Activated CD4-positive, CD25-positive, alpha-beta regulatory T cell treated with anti-CD3 and anti-CD28 coated beads, Interleukin-2, amount 50 U/mL, for 72 hours (primary cell): ENCODE results near the gene FOSL1.

Experiments used
- DNase-seq: peaks from one replicate; pipeline ENCODE4 v3.0.0; 2021

The FOSL1 gene

DNA sequence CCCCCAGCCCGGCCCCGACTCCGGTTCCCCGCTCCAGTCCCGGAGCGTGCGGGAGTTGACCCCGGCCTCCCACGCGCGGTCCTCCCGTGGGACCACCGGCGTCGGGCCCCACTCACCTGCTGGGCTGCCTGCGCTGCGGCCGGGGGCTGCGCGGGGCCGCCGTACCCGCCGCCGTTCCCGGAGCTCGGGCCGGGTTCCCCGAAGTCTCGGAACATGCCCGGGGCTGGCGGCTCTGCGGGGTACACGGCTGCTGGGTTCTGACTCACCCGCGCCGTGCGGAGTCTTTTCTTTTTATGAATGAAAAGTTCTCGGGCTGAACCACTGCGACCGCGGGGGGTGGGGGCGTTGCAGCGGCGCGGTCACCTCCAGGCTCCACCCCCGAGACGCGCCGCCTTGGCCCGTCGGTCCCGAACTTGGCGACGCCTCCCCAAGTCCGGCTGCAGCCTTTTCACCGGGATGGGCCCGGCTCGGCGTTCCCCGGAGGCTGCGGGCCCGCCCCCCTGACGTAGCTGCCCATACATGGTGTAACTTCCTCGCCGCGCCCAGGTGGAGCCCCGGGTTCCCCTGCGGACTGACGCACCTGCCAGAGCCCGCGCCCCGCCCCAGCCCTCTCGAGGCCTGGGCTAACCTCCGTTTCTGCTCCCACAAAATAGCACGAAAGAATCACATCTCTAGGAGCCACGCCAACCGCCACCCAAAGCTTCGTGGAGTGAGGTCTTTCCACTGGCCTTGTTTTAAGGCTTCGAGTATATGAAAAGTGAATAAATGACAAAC is at the start of gene FOSL1:
FOSL1 (minus strand) TSS at position 264 of the 774 bp plus-strand sequence; CDS start at position 215, 49 bp downstream.
- DNase-seq = peak; percentile 94

DNA sequence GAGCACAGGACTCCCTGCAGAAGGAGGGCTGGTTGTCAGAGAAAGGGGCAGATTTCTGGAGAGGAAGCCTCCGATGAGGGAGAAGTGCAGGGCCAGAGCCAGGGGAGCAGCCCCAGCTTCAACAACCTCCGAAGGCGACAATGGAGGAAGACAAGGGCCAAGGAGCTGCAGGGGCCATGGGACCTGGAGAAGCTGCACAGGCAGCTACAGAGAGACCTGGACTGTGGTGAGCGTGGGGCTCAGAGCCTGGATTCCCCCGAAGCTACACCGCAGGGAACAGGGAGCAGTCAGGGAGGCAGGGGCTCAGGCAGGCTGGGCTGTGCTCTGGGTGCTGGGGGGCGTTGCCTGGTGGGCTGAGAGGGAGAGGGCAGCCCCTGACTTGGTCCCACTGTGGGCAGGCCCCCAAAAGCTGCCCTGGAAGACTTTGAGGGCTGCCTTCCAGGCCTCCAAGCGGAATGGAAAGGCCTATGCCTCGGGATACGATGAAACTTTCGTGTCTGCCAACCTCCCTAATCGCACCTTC is 47.5 kb upstream of the FOSL1 start:
- no peak for DNase-seq

DNA sequence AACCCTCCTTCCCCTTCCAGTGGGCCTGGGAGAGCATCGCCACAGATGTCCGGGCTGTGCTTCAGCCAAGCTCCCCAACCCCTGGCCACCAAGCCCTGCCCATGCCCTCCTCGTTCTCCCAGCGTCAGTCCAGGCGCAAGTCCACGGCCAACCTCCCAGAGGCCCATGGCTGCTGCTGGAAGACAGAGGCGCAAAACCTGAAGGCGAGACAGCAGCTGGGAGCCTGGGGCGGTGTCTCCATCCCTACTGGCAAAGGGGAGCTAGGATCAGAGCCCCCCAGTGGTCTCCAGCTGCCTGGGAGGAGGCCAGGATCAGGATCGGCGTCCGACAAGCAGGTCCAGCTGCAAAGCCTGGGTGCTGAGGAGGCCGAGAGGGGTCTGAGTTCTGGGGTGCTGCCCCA is 46.9 kb upstream of the FOSL1 start:
- no peak for DNase-seq

DNA sequence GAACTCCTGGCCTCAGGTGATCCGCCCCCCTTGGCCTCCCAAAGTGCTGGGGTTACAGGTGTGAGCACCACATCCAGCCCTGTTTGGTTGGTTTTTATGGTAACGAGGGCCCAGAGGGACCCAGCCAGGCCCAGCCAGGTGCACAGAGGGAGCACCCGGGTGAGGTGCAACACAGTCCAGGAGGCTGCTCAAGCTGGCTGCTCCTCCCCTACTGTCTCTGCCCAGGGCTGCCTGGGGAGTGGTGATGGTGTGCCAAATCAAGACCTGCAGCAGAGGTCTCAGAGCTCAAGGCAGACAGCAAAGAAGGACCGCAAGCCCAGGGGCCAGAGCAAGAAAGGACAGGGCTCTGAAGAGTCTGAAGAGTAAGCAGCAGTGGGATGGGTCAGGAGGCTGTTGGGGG is 46.5 kb upstream of the FOSL1 start:
- no peak for DNase-seq

DNA sequence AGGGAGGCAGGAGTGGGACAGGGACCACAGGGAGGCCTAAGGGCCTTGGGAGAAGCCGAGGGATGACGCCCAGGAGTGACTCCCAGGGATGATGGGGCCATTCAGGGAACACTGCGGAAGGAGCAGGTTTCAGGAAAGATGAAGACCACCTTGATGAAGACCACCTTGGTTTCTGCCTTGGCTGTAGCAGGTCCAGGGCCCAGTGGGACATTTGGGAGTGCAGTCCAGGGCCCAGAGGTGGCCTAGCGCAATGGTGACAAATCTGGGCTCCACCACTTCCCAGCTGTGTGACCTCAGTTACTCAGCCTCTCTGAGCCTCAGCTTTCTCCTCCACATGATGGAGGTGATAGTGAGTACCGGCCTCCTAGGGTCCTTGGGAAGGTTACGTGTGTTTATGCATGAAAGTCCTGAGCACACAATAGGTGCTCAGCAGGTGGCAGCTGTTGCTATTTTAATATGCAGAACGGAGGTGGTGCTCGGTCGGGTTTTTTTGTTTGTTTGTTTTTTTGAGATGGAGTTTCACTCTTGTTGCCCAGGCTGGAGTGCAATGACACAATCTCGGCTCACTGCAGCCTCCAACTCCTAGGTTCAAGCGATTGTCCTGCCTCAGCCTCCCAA is 45.9 kb upstream of the FOSL1 start:
- DNase-seq = no peak

DNA sequence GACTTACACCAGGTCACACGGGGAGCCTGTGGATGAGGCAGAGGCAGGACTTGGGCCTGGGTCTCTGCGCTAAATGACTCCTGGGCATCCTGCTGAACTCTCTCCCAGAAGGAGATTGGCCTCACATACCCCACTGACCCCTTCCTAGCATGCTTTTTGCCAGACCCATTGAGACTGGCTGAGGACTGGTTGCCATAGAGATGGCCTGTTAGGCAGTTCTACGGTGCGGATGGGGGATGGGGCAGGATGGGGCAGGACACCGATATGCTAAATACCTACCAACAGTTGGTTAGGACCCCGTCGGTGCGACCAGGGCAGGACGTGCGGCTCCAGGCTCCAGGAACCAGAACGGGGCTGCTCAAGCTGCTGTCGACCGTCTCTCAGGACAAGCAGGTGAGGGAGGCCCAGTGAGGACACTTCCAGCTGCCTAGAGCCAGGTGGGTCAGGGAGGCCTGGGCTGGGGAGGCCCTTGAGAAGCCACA is 45.3 kb upstream of the FOSL1 start, which contains the start of gene TSGA10IP:
TSGA10IP (plus strand) TSS at position 51 of the 482 bp plus-strand sequence; CDS start at position 247, 196 bp downstream.
- no peak for DNase-seq

DNA sequence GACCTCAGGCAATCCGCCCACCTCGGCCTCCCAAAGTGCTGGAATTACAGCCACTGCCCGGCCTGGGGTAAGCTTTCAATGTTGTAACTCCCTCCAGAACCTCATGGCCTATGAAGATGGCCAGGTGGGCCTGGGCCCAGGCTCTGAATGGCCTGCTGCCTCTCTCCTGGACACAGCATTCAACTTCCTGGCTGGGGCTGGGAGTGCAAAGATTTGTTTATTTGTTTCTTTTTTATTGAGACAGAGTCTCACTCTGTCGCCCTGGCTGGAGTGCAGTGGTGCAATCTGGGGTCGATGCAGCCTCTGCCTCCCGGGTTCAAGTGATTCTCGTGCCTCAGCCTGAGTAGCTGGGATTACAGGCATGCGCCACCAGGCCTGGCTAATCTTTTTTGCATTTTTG is 44.6 kb upstream of the FOSL1 start:
- DNase-seq = no peak

DNA sequence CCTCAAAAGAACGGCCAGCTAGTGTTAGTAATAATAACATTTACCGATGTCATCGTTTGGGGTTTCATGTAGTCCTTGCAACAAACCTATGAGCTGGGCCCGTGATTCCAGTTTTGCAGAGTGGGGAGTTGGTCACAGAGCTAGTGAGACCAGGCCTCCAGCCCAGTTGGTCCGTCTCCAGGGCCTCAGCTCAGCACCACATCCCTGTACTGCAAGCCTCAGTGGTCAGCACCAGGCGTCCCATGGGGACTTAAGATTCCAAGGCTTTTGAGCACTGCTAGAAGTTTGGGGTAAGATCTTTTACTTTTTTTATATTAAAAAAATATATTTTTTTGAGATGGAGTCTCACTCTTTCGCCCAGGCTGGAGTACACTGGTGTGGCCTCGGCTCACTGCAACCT is 44.0 kb upstream of the FOSL1 start:
- no peak for DNase-seq

DNA sequence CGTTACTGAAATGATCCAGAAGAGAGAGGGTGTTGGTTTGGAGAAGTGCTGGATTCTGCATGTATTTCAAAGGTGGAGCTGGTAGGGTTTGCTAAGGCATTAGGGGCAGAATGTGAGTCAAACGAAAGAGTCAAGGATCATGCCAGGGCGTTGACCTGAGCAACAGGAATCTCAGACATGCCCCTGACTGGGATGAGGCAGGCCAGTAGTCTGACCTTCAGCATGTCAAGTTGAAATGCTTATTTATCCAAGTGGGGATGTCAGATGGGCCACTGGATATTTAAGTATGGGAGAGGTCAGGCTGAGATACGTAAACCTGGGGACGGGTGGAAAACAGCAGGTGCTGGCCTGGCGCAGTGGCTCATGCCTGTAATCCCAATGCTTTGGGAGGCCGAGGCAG is 42.3 kb upstream of the FOSL1 start:
- no peak for DNase-seq

DNA sequence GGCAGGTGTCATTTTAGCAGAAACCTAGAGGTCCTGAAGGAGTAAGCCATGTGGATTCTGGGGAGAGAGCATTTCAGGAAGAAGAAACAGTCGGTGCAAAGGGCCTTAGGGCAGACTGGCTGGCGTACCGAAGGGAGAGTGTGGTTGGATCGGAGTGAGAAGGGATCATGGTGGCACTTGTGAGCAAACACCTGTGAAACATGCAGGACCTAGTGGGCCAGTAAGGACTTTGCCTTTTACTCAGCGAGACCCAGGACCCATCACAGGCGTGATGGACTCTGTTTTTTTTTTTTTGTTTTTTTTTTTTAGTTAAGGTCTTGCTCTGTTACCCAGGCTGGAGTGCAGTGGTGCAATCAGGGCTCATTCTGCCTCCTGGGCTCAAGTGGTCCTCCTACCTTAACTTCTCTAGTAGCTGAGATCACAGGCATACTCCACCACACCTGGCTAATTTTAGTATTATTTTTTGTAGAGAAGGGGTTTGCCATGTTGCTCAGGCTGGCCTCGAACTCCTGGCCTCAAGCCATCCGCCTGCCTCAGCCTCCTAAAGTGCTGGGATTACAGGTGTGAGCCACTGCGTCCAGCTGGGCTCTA is 41.6 kb upstream of the FOSL1 start:
- no peak for DNase-seq

DNA sequence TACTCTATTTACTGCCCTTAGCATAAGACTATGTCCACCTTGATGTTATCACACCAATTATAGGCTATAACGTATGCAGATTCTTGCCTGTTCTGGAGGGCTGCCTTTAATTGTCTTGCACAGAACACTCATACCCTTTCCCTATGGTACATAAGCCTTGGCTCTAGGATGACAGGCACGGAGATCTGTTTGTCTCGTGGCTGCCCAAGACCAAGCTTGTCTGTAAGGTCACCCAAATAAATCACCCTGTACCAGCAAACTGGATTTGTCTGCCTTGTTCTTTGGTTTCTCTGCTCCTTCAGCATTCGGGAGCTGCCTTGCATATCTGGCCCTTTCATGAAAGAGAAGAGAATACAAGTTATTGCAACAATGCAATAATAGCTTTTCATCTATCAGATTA is 37.6 kb upstream of the FOSL1 start:
- DNase-seq = no peak

DNA sequence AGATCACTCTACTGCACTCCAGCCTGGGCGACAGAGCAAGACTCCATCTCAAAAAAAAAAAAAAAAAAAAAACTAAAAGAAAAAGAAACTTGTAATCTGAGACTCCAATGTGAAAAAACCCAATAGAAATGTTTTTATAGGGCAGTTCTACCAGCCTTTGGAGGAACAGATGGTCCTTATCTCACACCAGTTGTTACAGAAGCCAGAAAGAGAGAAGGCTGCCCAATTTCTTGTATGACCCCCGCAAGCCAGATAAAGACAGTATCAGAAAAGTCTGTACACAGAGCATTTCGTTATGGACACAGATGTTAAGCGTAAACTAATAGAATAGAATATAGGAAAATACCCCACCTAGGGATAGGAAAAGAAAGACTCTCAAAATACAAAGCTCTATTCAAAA is 33.8 kb upstream of the FOSL1 start:
- no peak for DNase-seq

DNA sequence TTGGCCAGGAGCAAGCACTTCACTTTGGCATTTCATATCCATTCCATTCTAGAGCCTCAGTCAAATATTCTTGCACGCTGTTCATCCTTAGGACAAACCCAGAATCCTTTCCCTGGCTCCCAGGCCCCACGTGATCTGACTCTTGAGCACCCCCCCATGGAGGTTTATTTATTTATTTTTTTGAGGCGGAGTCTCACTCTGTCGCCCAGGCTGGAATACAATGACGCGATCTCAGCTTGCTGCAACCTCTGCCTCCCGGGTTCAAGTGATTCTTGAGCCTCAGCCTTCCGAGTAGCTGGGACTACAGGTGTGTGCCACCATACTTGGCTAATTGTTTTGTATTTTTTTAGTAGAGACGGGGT is 32.4 kb upstream of the FOSL1 start:
- DNase-seq = no peak

DNA sequence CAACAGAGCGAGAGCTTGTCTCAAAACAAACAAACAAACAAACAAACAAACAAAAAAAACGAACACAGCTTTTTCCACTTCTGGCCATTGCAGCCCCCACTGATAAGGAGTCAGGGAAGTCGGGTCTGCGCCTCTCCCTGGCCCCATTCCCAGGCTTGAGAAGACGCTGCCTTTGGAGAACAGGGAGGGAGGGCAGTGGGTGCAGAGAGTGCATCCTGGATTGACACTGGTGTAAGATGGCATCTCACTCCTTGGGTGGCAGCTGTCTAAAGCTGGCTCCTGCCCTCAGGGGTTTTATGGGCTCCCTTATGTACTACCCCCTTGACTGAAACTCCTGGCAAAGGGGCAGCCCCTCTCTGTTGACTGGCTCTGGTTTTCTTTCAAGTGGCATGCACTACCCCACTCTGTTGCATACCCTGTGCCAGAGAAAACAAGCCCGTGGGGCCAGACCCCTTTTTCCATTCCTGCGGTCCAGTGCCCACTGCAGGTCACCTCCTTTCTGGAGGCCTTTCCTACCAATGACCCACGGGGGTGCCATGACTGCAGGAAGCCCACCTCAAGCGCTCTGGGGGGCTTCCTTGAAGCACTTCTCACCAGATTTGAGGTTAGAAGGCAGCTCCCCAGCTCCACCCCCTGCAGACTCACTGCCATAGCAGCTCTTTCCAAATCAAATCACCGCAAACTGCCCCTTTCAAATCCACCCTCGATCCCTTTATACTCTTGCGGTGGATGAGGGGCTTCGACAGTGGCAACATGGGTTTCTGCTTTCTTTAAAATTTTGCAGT is 31.8 kb upstream of the FOSL1 start:
- no peak for DNase-seq

DNA sequence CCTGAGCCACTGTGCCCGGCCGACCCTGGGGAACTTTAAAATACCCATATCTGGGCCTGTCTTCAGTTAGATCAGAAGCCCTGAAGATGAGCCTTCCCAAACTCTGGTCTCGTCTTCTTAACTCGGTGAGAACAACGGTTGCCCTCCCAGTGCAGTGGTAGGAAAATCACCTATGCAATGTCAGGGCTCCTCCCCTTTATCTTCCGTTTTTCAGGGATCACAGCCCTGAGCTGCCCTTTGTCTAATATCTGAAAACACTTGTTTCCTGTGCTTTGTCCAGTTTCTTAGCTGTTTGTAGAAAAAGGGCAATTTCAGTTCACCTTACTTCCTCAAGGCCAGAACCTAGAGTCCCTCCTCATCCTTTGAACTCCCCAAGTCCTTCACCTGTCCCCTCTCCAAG is 28.5 kb upstream of the FOSL1 start:
- no peak for DNase-seq

DNA sequence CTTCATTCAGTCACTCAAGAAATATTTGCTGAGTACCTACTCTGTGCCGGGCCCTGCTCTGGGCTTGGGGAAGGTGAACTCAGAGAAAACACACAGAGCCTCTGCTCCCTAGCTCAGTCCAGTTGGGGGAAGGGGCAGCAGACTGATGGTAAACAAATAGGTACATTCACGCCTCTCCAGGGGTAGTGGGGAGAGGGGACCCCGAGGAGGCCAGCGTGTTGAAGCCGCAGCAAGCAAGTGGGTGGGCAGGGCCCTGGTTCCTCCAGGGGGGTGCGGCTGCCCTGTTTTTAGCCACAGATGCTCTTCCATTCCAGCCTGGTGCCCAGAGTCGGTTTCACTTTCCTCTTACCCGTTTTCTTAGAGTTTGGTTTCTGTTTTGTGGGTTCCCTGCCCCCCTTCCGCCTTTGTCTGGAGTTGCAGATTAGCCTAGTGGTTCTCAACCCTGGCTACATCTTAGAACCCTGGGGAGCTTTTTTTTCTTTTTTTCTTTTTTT is 27.8 kb upstream of the FOSL1 start:
- DNase-seq = peak; percentile 60

DNA sequence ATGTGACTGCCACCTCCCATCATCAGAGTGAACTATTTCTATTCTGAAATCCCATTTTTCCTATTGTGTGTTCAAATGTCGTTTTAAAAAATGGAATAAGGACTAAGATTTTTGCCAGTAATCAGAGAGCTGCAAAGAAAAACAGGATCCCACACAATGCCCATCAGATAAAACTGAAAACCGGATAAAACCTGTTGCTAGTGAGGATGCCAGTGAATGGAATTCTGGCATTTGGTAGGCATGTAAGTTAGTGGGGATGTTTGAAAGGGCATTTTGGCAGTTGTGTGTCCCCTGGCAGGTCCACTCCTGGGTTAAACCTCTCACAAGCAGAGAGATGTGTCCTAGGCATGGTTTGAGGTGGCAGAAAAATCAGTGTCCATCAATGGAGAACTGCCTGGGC is 25.2 kb upstream of the FOSL1 start:
- DNase-seq = no peak

DNA sequence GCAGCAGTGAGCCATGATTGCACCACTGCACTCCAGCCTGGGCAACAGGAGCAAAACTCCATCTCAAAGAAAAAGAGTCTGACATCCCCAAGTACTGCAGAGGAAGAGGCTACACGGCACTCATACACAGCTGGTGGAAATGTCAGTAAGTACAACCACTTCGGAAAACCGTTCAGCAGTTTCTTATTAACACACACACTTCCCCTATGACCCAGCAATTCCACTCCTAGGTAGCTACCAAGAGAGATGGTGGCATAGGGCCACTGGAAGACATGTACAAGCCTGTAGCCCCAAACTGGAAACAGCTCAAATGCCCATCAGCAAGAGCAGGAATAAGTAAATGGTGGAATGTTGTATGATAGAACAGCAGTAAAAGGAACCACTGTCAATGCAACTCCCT is 22.4 kb upstream of the FOSL1 start:
- no peak for DNase-seq

DNA sequence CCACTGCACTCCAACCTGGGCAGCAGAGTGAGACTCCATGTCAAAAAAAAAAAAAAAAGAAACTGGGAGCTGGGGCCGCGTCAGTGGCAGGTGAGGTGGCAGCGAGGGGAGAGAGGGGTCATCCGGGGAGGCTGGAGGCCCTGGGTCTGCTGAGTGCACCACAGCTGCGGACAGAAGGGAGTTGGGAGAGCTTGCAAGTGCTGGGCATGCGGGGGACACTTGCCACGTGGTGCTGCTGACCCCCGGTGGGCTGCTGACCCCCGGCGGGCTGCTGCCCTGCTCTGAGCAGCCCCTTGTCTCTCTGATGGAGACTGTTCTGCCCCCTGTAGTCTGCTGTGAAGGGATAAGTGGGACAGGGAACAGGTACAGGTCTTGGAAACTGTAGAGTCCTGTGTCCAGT is 21.7 kb upstream of the FOSL1 start:
- no peak for DNase-seq

DNA sequence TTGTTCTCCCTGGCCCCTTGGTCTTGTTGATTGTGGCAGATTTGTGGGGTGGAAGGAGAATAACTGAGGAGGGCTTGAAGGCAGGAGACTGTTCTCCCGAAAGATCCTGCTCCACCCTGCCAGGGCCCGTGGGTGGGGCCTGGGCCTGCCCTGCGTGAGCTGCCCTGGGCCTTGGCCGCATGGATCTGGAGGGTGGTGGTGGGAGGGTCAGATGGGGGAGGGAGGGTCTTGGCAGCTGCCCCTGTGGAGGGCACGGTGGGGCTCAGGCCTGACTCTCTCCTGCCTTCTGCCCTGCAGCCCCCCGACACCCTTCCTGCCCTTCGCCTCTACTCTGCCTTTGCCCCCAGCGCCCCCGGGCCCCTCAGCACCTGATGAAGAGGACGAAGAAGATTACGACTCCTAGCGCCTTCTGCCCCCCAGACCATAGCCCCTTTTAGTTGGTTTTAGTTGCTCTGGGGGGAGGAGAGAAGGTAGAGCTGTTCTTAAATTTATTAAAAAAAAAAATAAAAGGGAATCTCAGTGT is 20.9 kb upstream of the FOSL1 start:
- DNase-seq = no peak

DNA sequence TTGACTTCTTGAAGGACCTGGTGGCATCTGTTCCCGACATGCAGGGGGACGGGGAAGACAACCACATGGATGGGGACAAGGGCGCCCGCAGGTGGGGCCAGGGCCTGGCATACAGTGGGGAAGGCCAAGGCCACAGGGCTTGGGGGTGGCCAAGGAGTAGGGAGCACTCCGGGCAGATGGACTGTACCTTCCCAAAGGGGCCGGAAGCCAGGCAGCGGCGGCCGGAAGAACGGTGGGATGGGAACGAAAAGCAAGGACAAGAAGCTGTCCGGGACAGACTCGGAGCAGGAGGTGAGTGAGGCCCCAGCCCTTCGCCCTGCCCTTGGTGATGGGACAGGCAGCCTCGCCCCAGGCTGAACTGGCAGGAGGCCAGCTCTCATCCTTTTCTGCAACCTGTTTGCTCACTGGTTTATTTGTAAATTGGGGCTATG is 20.2 kb upstream of the FOSL1 start:
- DNase-seq = no peak

DNA sequence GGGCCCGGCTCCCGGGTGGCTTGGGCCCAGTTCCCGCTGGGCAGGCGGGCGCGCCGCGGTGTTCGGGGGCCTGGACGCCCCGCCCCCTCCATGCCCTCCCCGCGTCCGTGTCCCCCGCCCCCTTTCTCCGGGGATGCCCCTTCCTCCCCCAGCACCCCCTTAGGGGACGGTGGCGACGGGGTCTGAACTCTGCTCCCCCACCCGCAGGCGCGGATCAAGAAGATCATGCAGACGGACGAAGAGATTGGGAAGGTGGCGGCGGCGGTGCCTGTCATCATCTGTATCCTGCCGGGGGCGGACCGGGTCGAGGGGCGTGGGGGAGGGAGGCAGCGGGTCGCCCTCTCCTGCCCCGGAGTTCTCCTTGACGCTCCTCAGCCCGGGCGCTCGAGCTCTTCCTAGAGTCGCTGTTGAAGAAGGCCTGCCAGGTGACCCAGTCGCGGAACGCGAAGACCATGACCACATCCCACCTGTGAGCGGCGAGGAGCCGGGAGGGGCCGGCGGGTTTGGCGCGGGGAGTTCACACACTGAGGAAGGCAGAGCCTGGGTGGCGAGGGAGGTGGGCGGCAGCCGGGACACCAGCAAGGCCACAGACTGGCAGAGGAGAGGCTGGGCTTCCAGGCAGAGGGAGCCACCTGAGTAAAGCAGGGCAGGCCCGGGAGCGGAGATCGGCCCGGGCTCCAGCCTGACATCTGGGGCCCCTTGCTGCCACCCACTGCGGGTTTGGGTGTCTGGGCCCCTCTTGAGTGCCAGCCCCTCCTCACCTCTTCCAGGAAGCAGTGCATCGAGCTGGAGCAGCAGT is 19.6 kb upstream of the FOSL1 start:
- DNase-seq = no peak
